GM18517 (cell line): Measurements from ENCODE around the gene HENMT1.
"Not testable (repeated sequence)": the region's sequence is repeated elsewhere in the genome, so short reads cannot be mapped to it uniquely, and the experiment has no call there.

ENCODE experiments used
- ATAC-seq: cut with Tn5 transposase; IDR thresholded peaks from one replicate; pipeline ENCODE4 v1.9.1; 2021; ENCODE audit warnings: mild to moderate bottlenecking, moderate library complexity; ENCODE audit not compliant: unreplicated experiment

The HENMT1 gene

GRCh38 chr1:108671143-108671542 lies 10.2 kb upstream of the HENMT1 start:
- ATAC-seq = no peak

- no peak for ATAC-seq
Measured at GRCh38 chr1:108670131-108670773, 9.4 kb upstream of the HENMT1 start.

- no peak for ATAC-seq
Measured at GRCh38 chr1:108669679-108670078, 8.8 kb upstream of the HENMT1 start.

- ATAC-seq = no peak
Measured at GRCh38 chr1:108668777-108669176, 7.9 kb upstream of the HENMT1 start.

- not testable (repeated sequence) for ATAC-seq
Measured at GRCh38 chr1:108667422-108667821, 6.5 kb upstream of the HENMT1 start.

- ATAC-seq = no peak
Measured at GRCh38 chr1:108665771-108666170, 4.9 kb upstream of the HENMT1 start.

- no peak for ATAC-seq
Measured at GRCh38 chr1:108665067-108665466, 4.2 kb upstream of the HENMT1 start.

- ATAC-seq = no peak
Measured at GRCh38 chr1:108664481-108664880, 3.6 kb upstream of the HENMT1 start.

- no peak for ATAC-seq
Measured at GRCh38 chr1:108663074-108663473, 2.2 kb upstream of the HENMT1 start.

GRCh38 chr1:108657356-108658080 lies 3.4 kb downstream of the HENMT1 start:
- no peak for ATAC-seq

GRCh38 chr1:108653431-108654105 lies 7.3 kb downstream of the HENMT1 start:
- no peak for ATAC-seq

GRCh38 chr1:108646648-108647269 lies 14.1 kb downstream of the HENMT1 start:
- no peak for ATAC-seq

GRCh38 chr1:108646265-108646647 lies 14.6 kb downstream of the HENMT1 start:
- no peak for ATAC-seq

GRCh38 chr1:108645564-108646184 lies 15.2 kb downstream of the HENMT1 start:
- ATAC-seq = no peak

GRCh38 chr1:108644984-108645383 lies 15.9 kb downstream of the HENMT1 start:
- ATAC-seq = no peak

GRCh38 chr1:108643492-108644335 lies 17.2 kb downstream of the HENMT1 start:
- ATAC-seq = peak; percentile 76

- not testable (repeated sequence) for ATAC-seq
Measured at GRCh38 chr1:108640863-108641262, 20.0 kb downstream of the HENMT1 start.

GRCh38 chr1:108639899-108640560 lies 20.9 kb downstream of the HENMT1 start:
- ATAC-seq = no peak

- no peak for ATAC-seq
Measured at GRCh38 chr1:108636876-108637275, 24.0 kb downstream of the HENMT1 start.

GRCh38 chr1:108634521-108634920 lies 26.4 kb downstream of the HENMT1 start:
- ATAC-seq = no peak
